ENCODE data around the gene JPH4.

The JPH4 gene

DNA sequence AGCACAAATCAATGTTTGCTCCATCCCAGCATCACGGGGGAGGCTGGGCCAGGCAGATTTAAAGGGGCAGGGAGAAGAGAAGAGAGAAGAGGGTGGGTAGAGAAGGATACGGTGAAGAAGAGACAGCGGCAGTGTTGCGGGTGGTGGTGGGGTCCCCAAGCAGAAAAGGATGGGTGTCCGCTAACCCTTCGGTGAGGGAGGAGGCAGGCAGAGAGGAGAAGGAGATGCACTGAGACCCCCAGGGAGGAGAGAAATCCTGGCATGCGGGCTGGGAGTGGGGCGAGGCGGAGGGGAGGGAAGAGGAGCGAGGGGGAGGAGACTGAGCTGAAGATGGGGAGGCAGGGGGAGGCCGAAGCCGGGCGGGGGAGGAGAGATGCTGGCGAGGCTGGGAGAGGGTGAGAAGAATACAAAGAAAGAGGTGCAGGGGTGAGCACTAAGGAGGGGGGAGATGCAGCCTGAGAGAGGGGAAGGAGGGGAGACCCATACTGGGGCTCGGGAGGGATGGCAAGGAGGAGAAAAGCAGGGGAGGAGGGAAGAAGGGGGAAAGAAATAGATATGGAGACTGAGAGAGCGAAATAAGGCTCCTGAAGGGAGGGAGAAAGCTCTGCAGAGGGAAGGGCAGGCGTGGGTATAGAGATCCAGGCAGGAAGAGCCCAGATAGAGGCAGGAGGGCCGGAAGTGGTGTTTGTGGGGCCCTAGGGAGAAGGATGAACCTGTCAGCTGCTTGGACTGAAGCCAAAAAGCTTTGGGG, at the start of gene JPH4:
Gene JPH4 (minus strand): TSS at position 231 of the 751 bp plus-strand sequence. CDS start 1,337 bp downstream, outside the sequence.
- in situ Hi-C loops (cut with HindIII; ENCODE audit: low sequenced_read_pairs): no loop called here

DNA sequence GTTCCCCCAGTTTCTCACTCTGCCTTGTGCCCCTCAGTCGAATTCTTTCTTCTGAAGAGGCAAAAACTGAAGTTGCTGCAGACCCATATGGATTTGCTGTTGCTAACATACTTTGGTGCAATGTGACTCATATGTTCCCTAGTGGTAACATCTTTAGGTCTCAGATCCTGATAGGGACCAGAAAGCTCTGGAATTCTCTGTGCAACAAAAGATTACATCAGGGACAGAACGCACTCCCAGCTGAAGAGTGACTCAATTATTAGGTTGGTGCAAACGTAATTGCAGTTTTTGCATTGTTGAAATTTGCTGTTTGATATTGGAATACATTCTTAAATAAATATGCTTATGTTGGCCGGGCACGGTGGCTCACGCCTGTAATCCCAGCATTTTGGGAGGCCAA, 49.4 kb upstream of the JPH4 start:
- in situ Hi-C loops (cut with HindIII; ENCODE audit: low sequenced_read_pairs): no loop called here

DNA sequence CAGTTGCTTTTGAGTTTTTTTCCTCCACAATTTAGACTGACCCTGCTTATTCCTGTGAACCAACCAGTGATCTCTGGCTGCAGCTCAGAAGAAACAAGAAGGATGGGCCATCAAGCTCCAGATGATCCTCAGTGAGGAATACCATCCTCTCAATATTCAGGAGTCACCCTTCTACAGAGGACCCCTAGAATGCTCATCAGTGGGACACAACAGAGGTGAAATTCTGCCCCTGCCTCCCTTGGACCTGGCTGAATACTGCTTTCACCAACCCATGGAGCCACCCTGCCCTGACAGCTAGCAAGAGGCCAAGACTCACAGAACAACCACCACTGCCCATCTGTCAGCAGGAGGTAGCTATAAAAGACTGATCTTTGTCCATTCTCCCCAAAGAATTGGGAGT, 48.4 kb upstream of the JPH4 start:
- in situ Hi-C loops (cut with HindIII; ENCODE audit: low sequenced_read_pairs): no loop called here

DNA sequence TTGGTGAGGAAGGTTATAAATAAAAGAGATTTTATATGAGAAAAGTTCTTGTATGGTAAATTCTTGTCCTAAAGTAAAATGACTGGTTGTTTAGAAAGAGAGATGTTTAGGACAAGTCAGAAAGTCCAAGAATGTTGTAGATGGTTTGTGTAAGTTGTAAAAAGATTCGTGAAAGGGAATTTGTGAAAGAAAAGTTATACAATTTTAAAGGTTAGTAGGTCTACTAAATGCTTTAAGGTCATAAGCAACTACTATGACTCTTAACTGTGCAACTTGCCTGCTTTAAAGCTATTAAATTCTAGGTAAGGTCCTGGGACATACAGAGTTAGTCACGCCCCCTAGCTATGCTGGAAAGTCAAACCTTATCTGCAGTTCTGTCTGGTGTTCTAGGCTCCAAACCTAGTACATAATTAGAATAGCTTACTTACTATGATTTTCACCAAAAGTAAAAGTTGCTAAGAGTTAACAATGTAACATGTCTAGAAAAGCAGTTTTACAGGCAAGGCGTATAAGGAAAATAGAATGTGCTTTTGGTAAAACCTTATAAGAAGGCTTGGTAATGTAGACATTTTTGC, 46.3 kb upstream of the JPH4 start:
- in situ Hi-C loops (cut with HindIII; ENCODE audit: low sequenced_read_pairs): no loop called here

DNA sequence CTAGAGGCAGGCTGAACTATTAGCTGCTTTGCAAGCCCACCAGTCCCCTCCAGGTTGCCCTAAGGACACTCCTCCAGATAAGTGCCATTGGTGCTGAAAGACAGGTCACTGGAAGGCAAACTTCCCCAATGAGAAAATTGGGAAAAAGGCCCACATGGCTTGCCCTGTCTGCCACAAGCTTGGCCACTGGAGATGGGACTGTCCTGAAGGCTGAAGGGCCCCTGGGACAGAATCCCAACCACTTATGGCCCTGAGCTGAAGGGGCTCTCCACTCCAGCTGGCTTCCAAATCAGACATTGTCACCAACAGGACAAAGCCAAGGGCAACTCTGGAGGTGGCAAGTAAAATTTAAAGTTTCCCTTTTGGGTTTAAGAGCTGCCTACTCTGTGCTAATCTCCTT, 45.4 kb upstream of the JPH4 start:
- in situ Hi-C loops (cut with HindIII; ENCODE audit: low sequenced_read_pairs): no loop called here

GRCh38 chr14:23622990-23623389, 44.4 kb upstream of the JPH4 start:
- in situ Hi-C loops (cut with HindIII; ENCODE audit: low sequenced_read_pairs): no loop called here

- in situ Hi-C loops (cut with HindIII; ENCODE audit: low sequenced_read_pairs): no loop called here
Measured at GRCh38 chr14:23621932-23622730, 43.5 kb upstream of the JPH4 start.

DNA sequence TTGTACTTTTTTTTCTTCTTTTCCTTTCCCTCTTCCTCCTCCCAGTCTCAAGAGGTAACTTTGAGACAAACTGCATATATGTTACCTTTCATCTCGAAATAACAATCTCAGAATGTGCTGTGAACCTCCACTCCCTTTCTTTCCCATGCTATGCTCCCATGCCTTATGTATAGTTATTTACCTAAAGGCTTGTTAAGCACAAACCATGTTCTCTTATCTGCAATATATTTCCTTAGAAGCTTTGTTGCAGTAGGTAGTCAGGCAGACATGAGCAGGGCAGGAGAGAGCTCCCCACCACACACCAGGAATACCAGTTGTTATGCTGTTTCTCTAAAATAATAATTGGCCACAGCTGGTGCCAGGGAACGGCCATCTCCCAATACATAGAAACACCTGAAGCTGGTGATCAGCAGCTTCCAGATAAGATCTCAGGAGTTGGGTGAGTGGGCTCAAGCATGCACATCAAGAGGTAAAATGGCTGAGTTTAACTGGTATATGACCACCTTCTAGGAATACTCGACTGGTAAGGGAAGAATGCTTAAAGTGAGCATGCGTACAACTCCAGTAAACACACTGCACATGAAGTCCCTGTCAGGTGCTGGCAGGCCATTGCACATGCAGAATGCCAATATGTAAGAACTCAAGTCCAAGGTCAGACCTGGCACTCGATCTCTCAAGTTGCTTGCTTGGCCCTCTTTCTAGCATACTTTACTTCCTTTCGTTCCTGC, 42.8 kb upstream of the JPH4 start:
- in situ Hi-C loops (cut with HindIII; ENCODE audit: low sequenced_read_pairs): no loop called here

DNA sequence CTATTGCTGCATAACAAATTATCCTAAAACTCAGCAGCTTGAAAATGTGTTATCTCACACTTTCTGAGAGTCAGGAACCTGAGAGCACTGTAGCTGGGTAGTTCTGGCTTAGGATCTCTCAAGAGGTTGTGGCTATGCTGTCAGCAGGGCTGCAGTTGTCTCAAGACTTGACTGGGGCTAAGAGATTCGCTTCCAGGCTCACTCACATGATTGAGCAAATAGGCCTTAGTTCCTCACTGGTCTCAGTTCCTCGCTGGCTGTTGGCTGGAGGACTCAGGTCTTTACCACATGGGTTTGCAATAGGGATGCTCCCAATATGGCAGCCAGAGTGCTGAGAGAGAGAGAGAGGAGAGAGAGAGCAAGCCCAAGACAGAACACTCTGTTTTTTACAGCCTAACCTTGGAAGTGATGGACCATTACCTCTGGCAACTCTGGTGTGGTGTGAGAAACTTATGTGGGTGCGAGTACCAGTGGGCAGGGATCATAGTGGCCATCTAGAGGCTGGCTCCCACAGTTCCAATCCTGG, 41.6 kb upstream of the JPH4 start:
- in situ Hi-C loops (cut with HindIII; ENCODE audit: low sequenced_read_pairs): no loop called here

- in situ Hi-C loops (cut with HindIII; ENCODE audit: low sequenced_read_pairs): no loop called here
Measured at GRCh38 chr14:23618415-23618988, 39.9 kb upstream of the JPH4 start.

DNA sequence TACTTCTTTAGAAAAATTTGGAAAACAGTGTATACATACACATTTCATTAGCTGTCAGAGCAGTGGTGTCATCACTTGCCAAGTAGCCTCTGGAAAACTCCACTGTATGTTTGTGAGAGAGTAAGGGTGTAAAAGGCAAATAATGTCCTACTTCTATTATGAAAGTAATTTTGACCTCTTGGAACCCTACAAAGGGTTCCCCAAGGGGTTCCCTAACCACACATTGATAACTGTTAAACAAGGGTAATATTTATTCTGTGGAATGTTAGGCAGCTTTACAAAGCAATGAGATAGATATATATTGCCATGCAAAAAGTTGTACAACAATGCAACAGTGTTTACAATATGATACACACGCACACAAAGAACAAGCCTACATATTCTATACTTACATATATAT, 38.9 kb upstream of the JPH4 start:
- in situ Hi-C loops (cut with HindIII; ENCODE audit: low sequenced_read_pairs): no loop called here

DNA sequence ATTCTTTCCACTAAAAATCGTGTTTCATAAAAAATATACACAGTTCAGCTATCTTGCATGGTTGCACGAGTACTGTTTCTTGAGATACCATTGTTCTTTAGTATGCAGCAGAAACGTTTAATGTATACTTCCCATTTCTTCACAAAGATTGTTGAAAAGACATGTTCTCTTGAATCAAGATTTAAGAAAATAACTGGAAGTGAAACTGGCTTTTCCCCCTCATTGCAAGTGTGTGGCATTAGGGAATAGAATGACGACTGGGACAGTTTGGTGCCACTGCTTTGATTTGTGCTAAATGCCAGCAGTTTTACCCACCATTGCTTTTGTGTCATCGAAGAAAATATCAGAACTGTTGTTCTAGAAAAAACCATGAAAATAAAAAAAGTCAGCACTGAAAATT, 37.3 kb upstream of the JPH4 start:
- in situ Hi-C loops (cut with HindIII; ENCODE audit: low sequenced_read_pairs): no loop called here

DNA sequence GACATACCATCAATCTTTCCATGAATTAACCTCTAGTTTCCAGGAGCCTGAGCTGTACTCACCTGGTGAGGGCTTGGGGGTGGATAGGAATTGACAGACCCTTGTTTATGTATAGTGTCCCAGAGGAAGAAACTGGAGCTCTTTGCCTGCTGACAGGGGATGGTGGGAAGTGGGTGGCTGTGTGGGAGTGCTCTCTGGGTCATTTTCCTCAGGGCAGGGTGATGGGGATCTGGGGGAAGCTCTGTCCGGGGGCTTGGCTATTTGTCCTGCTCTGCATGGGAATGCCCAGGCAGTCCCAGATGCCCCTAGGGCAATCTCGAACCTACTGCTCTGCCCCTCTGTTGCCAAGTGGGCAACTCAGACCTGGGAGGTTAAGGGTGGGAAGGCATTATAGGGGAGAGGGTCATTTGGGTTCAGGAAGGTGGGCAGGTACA, 35.8 kb upstream of the JPH4 start:
- in situ Hi-C loops (cut with HindIII; ENCODE audit: low sequenced_read_pairs): no loop called here

DNA sequence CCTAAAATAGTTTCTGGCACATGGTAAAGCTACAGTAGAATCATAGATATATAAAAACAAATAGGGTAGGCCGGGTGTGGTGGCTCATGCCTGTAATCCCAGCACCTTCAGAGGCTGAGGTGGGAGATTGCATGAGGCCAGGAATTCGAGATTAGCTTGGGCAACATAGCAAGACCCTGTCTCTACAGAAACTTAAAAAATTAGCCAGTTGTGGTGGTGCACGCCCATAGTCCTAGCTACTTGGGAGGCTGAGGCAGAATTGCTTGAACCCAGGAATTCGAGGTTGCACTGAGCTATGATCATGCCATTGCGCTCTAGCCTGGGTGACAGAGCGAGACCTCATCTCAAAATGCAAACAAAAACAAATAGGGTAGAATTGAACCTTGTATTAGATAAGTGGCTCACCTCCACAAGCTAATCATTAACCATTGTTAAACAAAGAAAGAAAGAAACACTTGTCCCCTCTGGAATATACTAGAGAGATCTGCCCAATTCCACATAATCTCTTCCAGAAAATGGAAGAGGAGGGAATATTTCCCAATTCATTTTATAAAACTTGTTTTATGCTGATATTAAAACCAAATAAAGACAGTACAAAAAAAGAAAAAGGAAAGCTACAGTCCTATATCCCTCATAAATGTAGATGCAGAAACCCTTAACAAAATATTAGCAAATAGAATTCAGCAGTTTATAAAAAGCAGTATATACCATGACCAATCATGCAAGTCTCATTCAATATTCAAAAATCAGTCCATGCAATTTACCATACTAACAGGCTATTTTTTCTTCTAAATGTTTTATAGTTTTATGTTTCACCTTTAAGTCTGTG, 34.9 kb upstream of the JPH4 start:
- in situ Hi-C loops (cut with HindIII; ENCODE audit: low sequenced_read_pairs): no loop called here

- in situ Hi-C loops (cut with HindIII; ENCODE audit: low sequenced_read_pairs): no loop called here
Measured at GRCh38 chr14:23612802-23613201, 34.2 kb upstream of the JPH4 start.

- in situ Hi-C loops (cut with HindIII; ENCODE audit: low sequenced_read_pairs): no loop called here
Measured at GRCh38 chr14:23612354-23612732, 33.8 kb upstream of the JPH4 start.

DNA sequence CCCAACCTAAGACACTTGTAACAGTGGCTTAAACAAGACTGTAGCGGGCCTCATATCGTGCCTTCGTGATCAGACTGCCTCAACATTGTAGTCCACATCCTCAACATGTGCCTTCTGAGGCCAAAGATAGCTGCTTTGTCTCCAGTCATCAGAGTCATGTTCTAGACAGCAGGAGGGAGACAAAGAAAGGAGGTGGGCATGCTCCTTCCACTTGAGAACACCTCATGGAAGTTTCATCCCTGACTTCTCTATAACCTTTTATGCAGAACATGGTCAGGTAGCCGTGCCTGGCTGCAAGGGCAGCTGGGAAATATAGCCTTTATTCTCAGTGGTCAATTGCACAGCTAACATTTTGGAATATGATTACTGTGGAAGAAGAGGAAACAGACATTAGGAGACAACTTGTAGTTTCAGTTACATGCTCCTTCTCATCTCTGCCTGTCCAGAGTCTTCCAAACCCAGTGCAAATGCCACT, 32.3 kb upstream of the JPH4 start:
- in situ Hi-C loops (cut with HindIII; ENCODE audit: low sequenced_read_pairs): no loop called here

DNA sequence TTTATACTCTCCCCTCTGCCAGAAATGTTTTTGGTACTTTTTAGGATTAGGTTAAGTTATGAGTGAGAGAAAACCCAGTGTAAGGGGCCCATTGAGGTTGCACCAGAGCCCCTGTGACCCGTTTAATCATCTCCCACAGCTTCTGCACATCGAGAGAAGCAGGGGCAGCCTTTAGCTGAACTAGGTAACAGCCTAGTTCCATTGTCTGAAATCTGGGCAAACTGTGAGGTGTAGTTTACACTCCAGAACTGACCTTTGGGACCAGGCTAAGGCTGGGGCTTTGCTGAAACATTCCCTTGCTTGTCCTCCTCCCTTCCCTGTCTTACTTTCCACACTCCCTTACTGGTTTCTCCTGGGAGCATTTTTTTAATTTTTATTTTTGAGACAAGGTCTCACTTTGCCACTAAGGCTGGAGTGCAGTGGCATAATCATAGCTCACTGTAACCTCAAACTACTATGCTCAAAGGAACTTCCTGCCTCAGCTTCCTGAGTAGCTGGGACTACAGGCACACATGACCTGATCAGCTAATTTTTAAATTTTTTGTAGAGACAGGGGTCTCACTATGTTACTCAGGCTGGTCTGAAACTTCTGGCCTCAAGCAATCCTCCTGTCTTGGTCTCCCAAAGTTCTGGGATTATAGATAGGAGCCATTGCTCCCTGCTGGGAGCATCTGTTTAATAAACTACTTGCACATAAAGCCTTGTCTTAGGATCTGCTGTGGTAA, 31.7 kb upstream of the JPH4 start:
- in situ Hi-C loops (cut with HindIII; ENCODE audit: low sequenced_read_pairs): no loop called here

Measured in DLD1 (cell line).